Fibroblast of upper back skin (primary cell): ENCODE data around the gene ABCF2.
A peak's percentile ranks its signal among the peaks of the same experiment; 100 is the strongest.

Source experiments
- DNase-seq: peaks from one replicate; pipeline ENCODE4 v3.0.0-alpha.2; 2013

Gene ABCF2

DNA sequence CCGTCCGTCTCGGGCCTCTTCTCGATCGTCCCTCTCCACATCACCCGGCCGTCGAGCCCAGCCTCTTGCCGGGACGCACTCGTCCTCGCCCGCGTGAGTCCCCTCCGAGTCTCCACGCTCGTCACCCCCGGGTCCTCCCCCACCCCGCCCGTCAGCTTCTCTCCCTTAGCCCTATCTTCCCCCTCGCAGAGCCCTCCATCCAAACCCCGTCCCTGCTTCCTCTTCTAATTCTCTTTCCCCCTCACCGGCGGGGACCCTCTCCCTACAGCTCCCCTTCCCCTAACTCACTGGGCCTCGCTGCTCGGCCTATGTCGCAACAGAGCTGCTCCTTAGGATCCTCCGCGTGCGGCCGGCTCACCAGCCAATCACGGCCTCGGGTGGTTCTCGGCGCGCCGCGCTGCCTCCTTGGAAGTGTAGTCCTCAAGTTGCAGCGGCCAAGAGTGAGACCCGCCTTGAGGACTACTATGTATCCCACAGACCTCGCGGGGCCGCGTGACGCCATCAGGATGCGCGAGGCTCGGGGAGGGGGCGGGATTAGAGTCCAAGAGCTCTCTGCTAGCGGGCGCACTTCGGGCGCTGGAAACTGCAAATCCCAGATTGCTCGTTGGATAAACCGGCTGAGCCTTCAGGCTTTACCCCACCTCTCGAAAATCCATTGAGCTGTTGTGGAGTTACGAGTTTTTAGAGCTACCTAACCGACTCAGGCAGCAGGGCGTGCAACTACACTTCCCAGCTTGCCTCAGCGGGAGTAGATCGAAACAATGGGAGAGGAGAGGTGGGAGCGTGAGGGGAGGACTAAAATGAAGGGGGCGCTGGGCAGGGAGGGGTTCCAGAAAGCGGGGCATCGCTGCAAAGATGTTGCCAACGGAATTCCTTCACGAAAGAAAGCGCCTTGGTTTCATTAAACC is at the start of gene ABCF2:
ABCF2 (minus strand) TSS at position 331 of the 908 bp plus-strand sequence. CDS start 747 bp downstream, outside the sequence.
- peak; percentile 99 for DNase-seq

GRCh38 chr7:151275813-151276577 is 49.0 kb upstream of the ABCF2 start:
- DNase-seq, result no peak

- no peak for DNase-seq
Measured at GRCh38 chr7:151274936-151275812, 48.2 kb upstream of the ABCF2 start.

DNA sequence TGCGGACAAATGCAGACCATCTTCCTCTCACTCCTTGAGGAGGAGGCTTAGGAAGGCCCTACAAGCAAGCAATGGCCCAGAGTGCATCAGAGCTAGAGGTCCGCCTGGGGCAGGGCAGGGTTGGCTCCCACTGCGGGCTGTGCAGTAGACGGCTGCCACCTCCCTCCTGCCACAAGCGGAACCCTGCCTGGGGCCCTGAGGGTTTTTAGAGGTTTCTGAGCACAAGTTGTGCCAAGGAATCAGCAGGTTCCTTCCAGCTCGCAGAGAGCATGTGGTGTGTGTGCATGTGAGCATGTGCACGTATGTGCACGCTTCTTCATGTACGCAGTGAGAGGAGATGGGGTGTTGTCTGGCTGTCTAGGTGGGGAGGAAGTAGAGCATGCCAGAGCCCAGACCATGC is 47.4 kb upstream of the ABCF2 start:
- DNase-seq, result no peak

- DNase-seq, result no peak
Measured at GRCh38 chr7:151273651-151274390, 46.8 kb upstream of the ABCF2 start.

GRCh38 chr7:151272877-151273276 is 45.9 kb upstream of the ABCF2 start:
- no peak for DNase-seq

GRCh38 chr7:151272405-151272804 is 45.4 kb upstream of the ABCF2 start:
- DNase-seq, result no peak

GRCh38 chr7:151271699-151272355 is 44.8 kb upstream of the ABCF2 start:
- DNase-seq, result no peak

DNA sequence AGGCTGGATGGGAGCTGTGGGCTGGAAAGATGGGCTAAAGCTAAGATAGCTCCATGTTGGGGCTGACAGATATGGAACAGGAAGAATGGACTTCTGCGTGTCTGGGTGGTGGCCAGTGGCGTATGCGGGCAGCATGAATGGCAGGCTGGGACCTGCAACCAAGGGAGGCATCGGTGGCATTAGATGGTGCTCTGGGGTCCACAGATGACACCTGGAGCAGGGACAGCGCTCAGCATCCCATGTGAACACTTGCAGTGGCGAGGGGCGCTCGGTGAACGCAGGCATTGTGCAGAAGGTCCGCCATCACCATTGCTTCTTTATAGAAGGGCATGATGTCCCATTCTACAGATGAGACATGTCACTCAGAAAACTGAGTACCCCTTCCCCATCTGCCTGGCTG is 42.5 kb upstream of the ABCF2 start:
- no peak for DNase-seq

DNA sequence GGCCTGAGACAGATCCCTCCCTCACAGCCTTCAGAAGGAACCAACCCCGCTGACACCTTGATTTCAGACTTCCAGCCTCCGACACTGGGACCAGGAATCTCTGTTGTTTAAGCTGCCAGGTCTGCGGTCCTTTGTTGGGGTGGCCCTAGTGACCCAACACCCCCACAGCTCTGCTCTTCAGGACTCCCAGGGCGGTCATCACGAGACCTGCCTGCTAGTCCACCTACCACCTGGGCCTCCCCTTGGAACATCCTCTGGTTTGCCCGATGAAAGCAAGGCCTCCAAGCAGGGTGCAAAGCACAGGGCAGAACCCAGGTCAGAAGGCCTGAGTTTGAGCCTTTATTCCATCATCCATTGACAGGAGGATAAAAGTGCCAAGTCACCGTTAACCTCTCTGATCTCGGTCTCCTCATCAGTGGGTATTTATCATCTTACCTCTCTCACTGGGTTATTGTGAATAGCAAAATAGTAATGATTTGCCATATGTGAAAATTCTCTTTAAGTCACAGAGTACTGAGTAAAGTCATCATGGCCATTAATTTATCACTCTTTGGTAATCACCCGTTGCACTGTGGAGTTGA is 38.4 kb upstream of the ABCF2 start:
- no peak for DNase-seq

GRCh38 chr7:151264615-151265014 is 37.6 kb upstream of the ABCF2 start:
- no peak for DNase-seq

DNA sequence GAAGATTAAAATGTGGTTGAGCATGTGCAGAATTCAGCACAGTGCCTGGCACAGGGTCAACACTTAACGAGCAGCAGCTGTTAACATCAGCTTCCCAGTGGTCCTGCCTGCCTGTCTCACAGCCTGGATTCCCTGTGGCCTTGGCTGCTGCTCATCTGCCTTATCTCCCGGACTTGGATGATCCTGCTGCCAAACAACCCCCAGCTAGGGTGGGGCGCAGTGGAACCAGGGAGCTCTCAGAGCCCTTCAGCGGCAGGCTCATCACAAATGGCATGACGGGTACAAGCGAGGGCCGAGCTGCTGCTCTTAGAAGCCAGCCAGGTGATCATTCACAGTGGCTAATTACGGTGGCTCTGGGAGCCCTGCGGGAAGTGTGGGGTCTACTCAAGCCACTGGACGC is 34.5 kb upstream of the ABCF2 start:
- no peak for DNase-seq

DNA sequence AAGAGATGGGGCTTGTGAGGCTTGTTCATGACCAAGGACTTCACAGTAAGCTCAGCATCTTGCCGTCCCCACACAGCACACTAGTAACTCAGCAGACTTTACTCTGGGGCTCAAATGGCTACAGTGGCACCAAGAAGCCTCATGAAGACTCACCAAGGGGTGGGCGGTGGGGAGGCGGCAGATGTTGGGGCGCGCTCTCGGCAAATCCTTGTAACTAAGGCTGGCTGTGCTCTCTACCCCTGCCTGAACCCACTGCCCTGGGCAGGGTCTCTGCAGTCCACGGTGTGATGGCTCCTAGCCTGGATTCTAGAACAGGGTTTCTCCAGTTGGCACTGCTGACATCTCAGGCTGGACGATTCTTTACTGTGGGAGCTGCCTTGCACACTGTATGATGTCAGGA is 33.9 kb upstream of the ABCF2 start:
- no peak for DNase-seq

GRCh38 chr7:151260471-151260870 is 33.5 kb upstream of the ABCF2 start:
- DNase-seq, result no peak

DNA sequence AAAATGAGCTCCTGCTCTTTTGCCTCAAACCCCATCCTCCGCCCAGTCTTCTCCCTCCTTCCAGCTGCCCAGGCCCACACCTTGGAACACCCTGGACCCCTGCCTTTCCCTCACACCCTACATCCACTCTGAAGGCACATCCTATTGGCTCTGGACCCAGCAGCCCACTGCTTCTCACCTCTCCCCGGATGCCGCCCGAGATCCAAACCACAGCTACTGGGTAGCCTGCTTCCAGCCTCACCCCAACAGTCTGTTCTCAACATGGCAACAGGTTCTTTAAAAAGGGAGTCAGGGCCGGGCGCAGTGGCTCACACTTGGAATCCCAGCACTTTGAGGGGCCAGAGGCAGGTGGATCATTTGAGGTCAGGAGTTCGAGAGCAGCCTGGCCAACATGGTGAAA is 31.0 kb upstream of the ABCF2 start:
- DNase-seq, result no peak

DNA sequence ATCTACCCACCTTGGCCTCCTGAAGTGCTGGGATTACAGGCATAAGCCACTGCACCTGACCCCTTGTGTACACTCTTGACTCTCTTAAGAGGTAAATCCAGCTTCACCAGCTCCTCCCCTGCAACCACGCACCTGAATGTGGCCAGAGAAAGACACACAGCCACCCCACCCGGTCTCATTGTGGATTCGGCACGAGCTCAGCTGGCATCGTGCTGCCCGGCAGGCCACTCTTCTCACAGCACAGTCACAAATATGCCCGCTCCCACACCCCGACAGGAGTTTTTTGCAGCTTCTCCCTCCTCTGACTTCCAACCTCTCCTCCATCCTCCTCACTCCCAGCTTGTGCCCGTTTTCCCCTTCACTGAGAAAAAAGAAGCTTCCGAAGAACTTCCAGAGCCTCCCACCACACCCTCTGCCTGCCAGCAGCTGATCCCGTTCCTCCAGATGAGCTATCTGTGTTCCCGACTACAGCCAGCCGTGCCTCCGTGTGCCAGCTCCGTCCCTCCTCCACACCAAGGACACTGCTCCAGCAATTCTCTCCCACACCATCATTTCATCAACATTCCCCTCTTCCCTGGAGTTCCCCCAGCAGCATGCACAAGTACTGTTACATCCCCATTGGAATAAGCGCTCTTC is 29.5 kb upstream of the ABCF2 start:
- no peak for DNase-seq

DNA sequence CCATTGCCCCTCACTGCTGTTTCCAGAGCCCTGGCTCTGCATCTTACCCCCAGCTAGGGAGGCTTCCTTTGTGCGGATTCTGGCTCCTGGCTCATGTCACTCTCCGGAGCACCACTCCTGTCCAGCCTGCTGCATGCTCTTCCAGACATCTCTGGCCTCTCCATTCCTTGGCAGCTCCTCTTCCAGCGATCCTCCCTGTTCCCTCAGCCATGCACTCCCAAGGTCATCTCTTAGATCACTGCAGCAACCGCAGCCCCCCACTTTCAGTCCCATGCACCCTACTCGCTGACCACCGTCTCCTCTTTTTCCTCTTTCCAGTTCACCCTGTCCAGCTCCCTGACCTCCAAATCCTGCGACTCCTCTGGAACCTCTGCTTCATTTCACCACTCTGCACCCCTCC is 28.4 kb upstream of the ABCF2 start:
- no peak for DNase-seq

DNA sequence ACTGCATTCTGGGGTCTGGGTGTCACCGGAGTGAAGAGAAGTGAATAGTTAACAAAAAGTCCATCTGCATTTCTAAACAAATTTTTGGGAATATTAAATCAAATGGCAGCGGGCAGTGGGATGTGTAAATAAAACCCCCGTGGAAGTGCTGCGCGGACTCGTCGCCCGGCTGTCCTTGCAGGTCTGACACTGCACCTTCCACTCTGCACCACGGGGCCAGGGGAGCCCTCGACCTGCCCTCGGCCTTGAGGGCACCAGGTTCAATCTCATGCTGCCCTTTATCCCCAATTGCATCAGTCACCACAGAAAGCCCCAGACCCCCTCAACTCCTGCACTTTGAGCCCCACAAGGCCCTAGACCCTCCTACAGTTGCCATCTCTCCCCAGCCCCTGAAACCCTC is 27.8 kb upstream of the ABCF2 start:
- DNase-seq, result no peak

DNA sequence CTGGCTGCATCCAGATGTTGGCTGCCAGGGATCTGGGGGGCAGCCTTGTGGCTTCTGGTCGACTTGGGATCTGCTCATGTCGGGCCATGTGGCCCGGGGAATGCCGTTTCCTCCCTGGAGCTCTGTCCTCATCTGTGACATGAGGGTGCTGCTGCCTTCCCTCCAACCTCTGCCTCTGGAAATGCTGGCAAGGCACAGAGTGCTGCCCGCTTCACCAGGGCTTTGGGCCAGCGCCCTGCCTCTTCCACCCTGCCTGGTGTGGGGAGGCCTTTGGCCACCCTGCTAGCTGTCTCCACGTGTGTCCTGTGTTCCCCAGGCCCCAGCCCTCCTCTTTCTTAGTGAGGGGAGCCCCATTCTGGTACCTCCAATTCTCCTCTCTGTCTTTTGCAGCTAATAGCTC is 27.3 kb upstream of the ABCF2 start:
- DNase-seq, result no peak

DNA sequence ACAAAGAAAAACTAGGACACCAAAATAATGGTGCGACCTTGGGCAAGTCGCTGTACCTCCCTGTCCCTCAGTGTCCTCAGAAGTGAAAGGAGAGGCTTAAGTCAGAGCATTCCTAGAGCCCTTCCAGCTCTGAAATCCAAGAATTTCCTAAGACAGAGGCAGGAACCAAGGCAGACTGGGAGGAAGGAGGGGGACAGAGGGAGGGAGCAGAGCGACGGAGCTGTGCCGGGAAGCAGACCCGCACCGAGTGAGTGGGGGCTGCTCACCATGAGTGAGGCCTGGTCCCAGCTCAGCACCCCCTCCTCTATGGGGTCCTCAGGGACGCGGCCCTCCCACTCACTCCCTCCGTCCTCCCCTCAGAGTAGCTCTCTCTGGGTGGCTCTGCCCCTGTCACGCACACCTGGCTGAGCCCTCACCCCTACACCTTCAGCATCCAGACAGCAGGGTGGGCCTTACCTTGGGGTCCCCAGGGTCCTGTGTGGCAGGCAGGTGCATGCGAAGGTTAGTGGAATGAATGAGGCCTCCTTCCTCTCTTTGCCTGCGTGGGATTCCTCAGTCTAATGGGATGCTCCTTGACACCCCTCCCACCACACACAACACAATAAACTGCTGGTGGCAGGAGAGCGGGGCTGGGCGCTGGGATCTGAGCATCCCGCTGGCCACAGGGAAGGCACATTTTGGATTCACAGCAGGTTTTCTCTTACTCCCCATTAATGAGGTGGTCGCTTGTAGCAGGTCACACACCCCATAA is 26.1 kb upstream of the ABCF2 start:
- no peak for DNase-seq
